Measurements from ENCODE around the gene CFAP74. TPM values are rescaled to one million over a fixed set of nuclear protein-coding genes. Genes with fewer than 3 reads are reported as not detected.

CFAP74 gene
- total and polyA plus RNA-seq, 2 of the 4 experiments (the other 2 are of a cell fraction) = not detected

GRCh38 chr1:1997576-1997975 is 6.0 kb downstream of the CFAP74 start:
- Histone ChIP-seq H2BK20ac (ENCODE audit: low read depth, low read length) (no peak overlapping the region), H4K8ac (ENCODE audit: low read depth in 2 of 2, low read length in 2 of 2) (no peak overlapping the region), H3K9ac (ENCODE audit: low read depth, low read length) (no peak overlapping the region), H3K4me1 (ENCODE audit: control insufficient read depth, insufficient read depth, low read length) (no peaks in the 10 kb centered on the region), H3K4me2 (ENCODE audit: low read depth, low read length) (no peak overlapping the region), H4K20me1 (ENCODE audit: insufficient read depth, low read length) (no peaks in the 10 kb centered on the region), H3K56ac (ENCODE audit: extremely low read depth, insufficient read depth, low read length) (no peak overlapping the region), H3K14ac (replicated peaks; ENCODE audit: low read depth, low read length) (no peak overlapping the region), H3K4me3 (ENCODE audit: insufficient read depth, low read depth, low read length) (no peak overlapping the region), H2AFZ (replicated peaks; ENCODE audit: low read length, poor library complexity) (no peak overlapping the region), H2AK5ac (ENCODE audit: low read depth, low read length) (no peak overlapping the region), H3K23ac (ENCODE audit: low read depth, low read length) (no peak overlapping the region), H3K18ac (ENCODE audit: low read depth, low read length) (no peak overlapping the region), H3K27me3 (ENCODE audit: control insufficient read depth, insufficient read depth, low read length) (peaks cover 25% of the 10 kb centered on the region), H2BK15ac (ENCODE audit: low read depth, low read length) (no peak overlapping the region), H3K9me1 (ENCODE audit: insufficient read depth, low read length) (0 out of 2 replicates have a peak, but pooled peaks cover 3% of the 10 kb centered on the region), H3K27ac (ENCODE audit: insufficient read depth, low read length) (no peak overlapping the region), H4K5ac (ENCODE audit: low read depth, low read length) (no peak overlapping the region), H2BK120ac (ENCODE audit: low read depth, low read length) (no peak overlapping the region), H2BK5ac (ENCODE audit: low read depth, low read length, poor library complexity, severe bottlenecking) (no peak overlapping the region), H3K4ac (ENCODE audit: low read depth, low read length) (no peak overlapping the region), H3K36me3 (ENCODE audit: control insufficient read depth, insufficient read depth, low read length) (no peaks in the 10 kb centered on the region), H2AK9ac (replicated peaks; ENCODE audit: low read depth, low read length, poor library complexity) (no peak overlapping the region), H3K79me1 (ENCODE audit: low read depth in 1 of 2, low read length in 2 of 2) (no peaks in the 10 kb centered on the region), H3K9me3 (ENCODE audit: control insufficient read depth, insufficient read depth, low read length) (no peaks in the 10 kb centered on the region), H4K91ac (ENCODE audit: insufficient read depth, low read depth, low read length) (no peak overlapping the region)
- dilution Hi-C loops (cut with HindIII; ENCODE audit: low sequenced_read_pairs, unreplicated experiment) (no loop called here), intact Hi-C loops (cut with micrococcal nuclease) (no loop called here), in situ Hi-C loops (cut with MboI; ENCODE audit: low sequenced_read_pairs) (no loop called here)
- no TSS peak for BruUV-seq (replicated peaks)
- DNase-seq = no peak
- no peak for ATAC-seq (ENCODE audit: low read depth)
- POLR2A ChIA-PET (ENCODE audit: unreplicated experiment) = no interaction called here
- no peak for TF ChIP-seq CTCF (conservative IDR thresholded peaks at IDR 0.05; ENCODE audit: low read depth, low read length)
- TF ChIP-seq RAD21 (IDR thresholded peaks at IDR 0.05; ENCODE audit: low read length) = no peak
- no peak for TF ChIP-seq CHD1 (IDR thresholded peaks at IDR 0.05; ENCODE audit: low read depth, low read length)
- TF ChIP-seq BHLHE40 (IDR thresholded peaks at IDR 0.05; ENCODE audit: low read depth, low read length) = no peak
- no peak for TF ChIP-seq NFE2L2 (IDR thresholded peaks at IDR 0.05; ENCODE audit: low read depth, low read length)
- TF ChIP-seq MAZ (IDR thresholded peaks at IDR 0.05; ENCODE audit: borderline replicate concordance, low read depth, low read length) = no peak
- no peak for TF ChIP-seq MXI1 (IDR thresholded peaks at IDR 0.05; ENCODE audit: borderline replicate concordance, low read depth, low read length)
- TF ChIP-seq CEBPB (IDR thresholded peaks at IDR 0.05; ENCODE audit: low read depth, low read length) = no peak
- TF ChIP-seq MAFK (IDR thresholded peaks at IDR 0.05; ENCODE audit: low read depth, low read length) = no peak
- TF ChIP-seq FOS (IDR thresholded peaks at IDR 0.05; ENCODE audit: low read depth, low read length) = no peak
- TF ChIP-seq RFX5 (IDR thresholded peaks at IDR 0.05; ENCODE audit: low read depth, low read length) = no peak
- no peak for TF ChIP-seq ELK1 (IDR thresholded peaks at IDR 0.05; ENCODE audit: borderline replicate concordance, low read depth, low read length)
- TF ChIP-seq SMC3 (IDR thresholded peaks at IDR 0.05; ENCODE audit: low read depth, low read length) = no peak
- TF ChIP-seq RCOR1 (IDR thresholded peaks at IDR 0.05; ENCODE audit: insufficient replicate concordance, low read length) = no peak
- TF ChIP-seq USF2 (IDR thresholded peaks at IDR 0.05; ENCODE audit: low read depth, low read length) = no peak
- 70% methylated on average over 2 of the region's 6 CpGs; no CpG with 5 or more reads in 1 of the 2 experiments for WGBS, 2 experiments (ENCODE audit: extremely low coverage in 2 of 2, insufficient read length in 1 of 2)
- CTCF ChIA-PET = no interaction called here
